ENCODE data around the gene TASP1.

Gene TASP1

DNA sequence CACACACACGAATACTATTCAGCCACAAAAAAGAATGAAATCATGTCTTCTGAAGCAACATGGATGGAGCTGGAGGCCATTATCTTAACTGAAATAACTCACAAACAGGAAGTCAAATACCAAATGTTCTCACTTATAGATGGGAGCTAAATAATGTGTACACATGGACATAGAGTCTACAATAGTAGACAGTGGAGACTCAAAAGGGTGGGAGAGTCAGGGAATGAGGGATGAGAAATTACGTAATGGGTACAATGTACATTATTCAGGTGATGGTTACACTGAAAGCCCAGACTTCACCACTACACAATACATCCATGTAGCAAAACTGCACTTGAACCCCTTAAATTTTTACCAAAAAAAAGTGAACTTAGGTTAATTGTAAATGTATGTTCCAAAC is 160.4 kb downstream of the TASP1 start:
- no peak overlapping the region for H3K27ac ChIP-seq (ENCODE audit: low read depth, low read length)
- no peaks in the 10 kb centered on the region for H3F3A ChIP-seq (ENCODE audit: insufficient read depth)
- no peaks in the 10 kb centered on the region for H3K79me2 ChIP-seq (ENCODE audit: insufficient read depth, low read length)
- no peaks in the 10 kb centered on the region for H3K9me2 ChIP-seq (replicated peaks; ENCODE audit: insufficient read depth, low read length)
- H2AFZ ChIP-seq (ENCODE audit: low read depth, low read length, severe bottlenecking), result no peak overlapping the region
- no peak overlapping the region for H3K4me2 ChIP-seq (ENCODE audit: low read depth, low read length, poor library complexity, severe bottlenecking)
- H3K9me3 ChIP-seq (ENCODE audit: insufficient read depth, low read length), result no peaks in the 10 kb centered on the region
- H4K20me1 ChIP-seq (ENCODE audit: low read depth, low read length), result no peaks in the 10 kb centered on the region
- H3K36me3 ChIP-seq (ENCODE audit: low read length), result peaks cover 6% of the 10 kb centered on the region
- H3K4me3 ChIP-seq (ENCODE audit: insufficient read depth, low read length, poor library complexity, severe bottlenecking), result no peak overlapping the region
- no peak overlapping the region for H3K9ac ChIP-seq (ENCODE audit: low read length)
- H3K27me3 ChIP-seq (ENCODE audit: low read length), result no peaks in the 10 kb centered on the region
- no peak for TF ChIP-seq EZH2phosphoT487 (conservative IDR thresholded peaks at IDR 0.05; ENCODE audit: low read length)
- TF ChIP-seq, protein P1, sequence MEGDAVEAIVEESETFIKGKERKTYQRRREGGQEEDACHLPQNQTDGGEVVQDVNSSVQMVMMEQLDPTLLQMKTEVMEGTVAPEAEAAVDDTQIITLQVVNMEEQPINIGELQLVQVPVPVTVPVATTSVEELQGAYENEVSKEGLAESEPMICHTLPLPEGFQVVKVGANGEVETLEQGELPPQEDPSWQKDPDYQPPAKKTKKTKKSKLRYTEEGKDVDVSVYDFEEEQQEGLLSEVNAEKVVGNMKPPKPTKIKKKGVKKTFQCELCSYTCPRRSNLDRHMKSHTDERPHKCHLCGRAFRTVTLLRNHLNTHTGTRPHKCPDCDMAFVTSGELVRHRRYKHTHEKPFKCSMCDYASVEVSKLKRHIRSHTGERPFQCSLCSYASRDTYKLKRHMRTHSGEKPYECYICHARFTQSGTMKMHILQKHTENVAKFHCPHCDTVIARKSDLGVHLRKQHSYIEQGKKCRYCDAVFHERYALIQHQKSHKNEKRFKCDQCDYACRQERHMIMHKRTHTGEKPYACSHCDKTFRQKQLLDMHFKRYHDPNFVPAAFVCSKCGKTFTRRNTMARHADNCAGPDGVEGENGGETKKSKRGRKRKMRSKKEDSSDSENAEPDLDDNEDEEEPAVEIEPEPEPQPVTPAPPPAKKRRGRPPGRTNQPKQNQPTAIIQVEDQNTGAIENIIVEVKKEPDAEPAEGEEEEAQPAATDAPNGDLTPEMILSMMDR (IDR thresholded peaks at IDR 0.05; ENCODE audit: insufficient read depth, low read length, poor library complexity, severe bottlenecking), result no peak

DNA sequence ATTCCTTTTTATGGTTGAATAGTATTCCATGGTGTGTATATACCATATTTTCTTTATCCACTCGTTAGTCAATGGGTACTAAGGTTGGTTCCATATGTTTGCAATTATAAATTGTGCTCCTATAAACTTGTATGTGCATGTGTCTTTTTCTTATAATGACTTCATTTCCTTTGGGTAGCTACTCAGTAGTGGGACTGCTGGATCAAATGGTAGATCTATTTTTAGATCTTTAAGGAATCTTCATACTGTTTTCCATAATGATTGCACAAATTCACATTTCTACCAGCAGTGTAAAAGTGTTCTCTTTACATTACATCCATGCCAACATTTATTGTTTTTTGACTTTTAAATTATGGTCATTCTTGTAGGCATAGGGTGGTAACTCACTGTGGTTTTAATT is 164.3 kb downstream of the TASP1 start:
- TF ChIP-seq, protein P1 (IDR thresholded peaks at IDR 0.05; ENCODE audit: insufficient read depth, low read length, poor library complexity, severe bottlenecking), result no peak
- no peak for TF ChIP-seq EZH2phosphoT487 (conservative IDR thresholded peaks at IDR 0.05; ENCODE audit: low read length)

DNA sequence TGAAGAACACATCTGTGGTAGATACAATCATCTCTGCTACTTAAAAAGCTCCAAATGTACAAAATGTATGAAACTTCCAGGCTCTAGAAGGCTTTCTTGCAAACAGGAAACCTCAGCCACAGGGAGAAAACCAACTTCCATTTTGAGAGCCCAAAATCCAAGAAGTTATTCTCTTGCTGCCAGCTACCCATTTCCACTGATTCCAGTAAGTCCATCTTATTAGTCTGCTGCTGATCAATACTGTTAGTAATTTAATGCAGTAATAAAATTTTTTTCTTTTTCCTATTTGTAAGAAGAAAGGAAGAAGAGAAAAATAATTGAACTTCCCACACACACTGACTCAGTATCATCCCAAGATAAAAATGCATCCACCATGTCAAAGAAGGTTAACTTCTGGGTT is 169.5 kb downstream of the TASP1 start:
- no peak overlapping the region for H2AFZ ChIP-seq (ENCODE audit: low read depth, low read length, severe bottlenecking)
- H3K9me2 ChIP-seq (replicated peaks; ENCODE audit: insufficient read depth, low read length), result no peaks in the 10 kb centered on the region
- no peak overlapping the region for H3K4me2 ChIP-seq (ENCODE audit: low read depth, low read length, poor library complexity, severe bottlenecking)
- H3K9me3 ChIP-seq (ENCODE audit: insufficient read depth, low read length), result no peaks in the 10 kb centered on the region
- H4K20me1 ChIP-seq (ENCODE audit: low read depth, low read length), result no peaks in the 10 kb centered on the region
- no peaks in the 10 kb centered on the region for H3K27me3 ChIP-seq (ENCODE audit: low read length)
- TF ChIP-seq, protein P1 (IDR thresholded peaks at IDR 0.05; ENCODE audit: insufficient read depth, low read length, poor library complexity, severe bottlenecking), result no peak
- no peaks in the 10 kb centered on the region for H3K79me2 ChIP-seq (ENCODE audit: insufficient read depth, low read length)
- no peak overlapping the region for H3K9ac ChIP-seq (ENCODE audit: low read length)
- H3F3A ChIP-seq (ENCODE audit: insufficient read depth), result no peaks in the 10 kb centered on the region; the same call in 1 of the 2 replicates
- no peak overlapping the region for H3K4me3 ChIP-seq (ENCODE audit: insufficient read depth, low read length, poor library complexity, severe bottlenecking)
- H3K36me3 ChIP-seq (ENCODE audit: low read length), result no peaks in the 10 kb centered on the region
- H3K27ac ChIP-seq (ENCODE audit: low read depth, low read length), result no peak overlapping the region

More for the DNA sequence above, 164.3 kb downstream of the TASP1 start:
- no peaks in the 10 kb centered on the region for H3K36me3 ChIP-seq (ENCODE audit: low read length)
- H4K20me1 ChIP-seq (ENCODE audit: low read depth, low read length), result no peaks in the 10 kb centered on the region
- H3K4me3 ChIP-seq (ENCODE audit: insufficient read depth, low read length, poor library complexity, severe bottlenecking), result no peak overlapping the region
- H3K9ac ChIP-seq (ENCODE audit: low read length), result no peak overlapping the region
- H3K4me2 ChIP-seq (ENCODE audit: low read depth, low read length, poor library complexity, severe bottlenecking), result no peak overlapping the region
- H3K27ac ChIP-seq (ENCODE audit: low read depth, low read length), result no peak overlapping the region
- H3K9me2 ChIP-seq (replicated peaks; ENCODE audit: insufficient read depth, low read length), result no peaks in the 10 kb centered on the region
- H2AFZ ChIP-seq (ENCODE audit: low read depth, low read length, severe bottlenecking), result no peak overlapping the region
- H3K27me3 ChIP-seq (ENCODE audit: low read length), result no peaks in the 10 kb centered on the region
- no peaks in the 10 kb centered on the region for H3F3A ChIP-seq (ENCODE audit: insufficient read depth)
- no peaks in the 10 kb centered on the region for H3K9me3 ChIP-seq (ENCODE audit: insufficient read depth, low read length)
- no peaks in the 10 kb centered on the region for H3K79me2 ChIP-seq (ENCODE audit: insufficient read depth, low read length)
